ENCODE results near the gene PTP4A2.

- TF ChIP-seq EZH2 (IDR thresholded peaks at IDR 0.05; ENCODE audit: borderline replicate concordance, insufficient read depth, low read depth, low read length, poor library complexity, severe bottlenecking): no peak
- TF ChIP-seq, protein P1, sequence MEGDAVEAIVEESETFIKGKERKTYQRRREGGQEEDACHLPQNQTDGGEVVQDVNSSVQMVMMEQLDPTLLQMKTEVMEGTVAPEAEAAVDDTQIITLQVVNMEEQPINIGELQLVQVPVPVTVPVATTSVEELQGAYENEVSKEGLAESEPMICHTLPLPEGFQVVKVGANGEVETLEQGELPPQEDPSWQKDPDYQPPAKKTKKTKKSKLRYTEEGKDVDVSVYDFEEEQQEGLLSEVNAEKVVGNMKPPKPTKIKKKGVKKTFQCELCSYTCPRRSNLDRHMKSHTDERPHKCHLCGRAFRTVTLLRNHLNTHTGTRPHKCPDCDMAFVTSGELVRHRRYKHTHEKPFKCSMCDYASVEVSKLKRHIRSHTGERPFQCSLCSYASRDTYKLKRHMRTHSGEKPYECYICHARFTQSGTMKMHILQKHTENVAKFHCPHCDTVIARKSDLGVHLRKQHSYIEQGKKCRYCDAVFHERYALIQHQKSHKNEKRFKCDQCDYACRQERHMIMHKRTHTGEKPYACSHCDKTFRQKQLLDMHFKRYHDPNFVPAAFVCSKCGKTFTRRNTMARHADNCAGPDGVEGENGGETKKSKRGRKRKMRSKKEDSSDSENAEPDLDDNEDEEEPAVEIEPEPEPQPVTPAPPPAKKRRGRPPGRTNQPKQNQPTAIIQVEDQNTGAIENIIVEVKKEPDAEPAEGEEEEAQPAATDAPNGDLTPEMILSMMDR (IDR thresholded peaks at IDR 0.05): no peak
Observed at GRCh38 chr1:31881688-31882000, 56.5 kb downstream of the PTP4A2 start.
